ENCODE measurements around the gene TM7SF2.

Gene TM7SF2

DNA sequence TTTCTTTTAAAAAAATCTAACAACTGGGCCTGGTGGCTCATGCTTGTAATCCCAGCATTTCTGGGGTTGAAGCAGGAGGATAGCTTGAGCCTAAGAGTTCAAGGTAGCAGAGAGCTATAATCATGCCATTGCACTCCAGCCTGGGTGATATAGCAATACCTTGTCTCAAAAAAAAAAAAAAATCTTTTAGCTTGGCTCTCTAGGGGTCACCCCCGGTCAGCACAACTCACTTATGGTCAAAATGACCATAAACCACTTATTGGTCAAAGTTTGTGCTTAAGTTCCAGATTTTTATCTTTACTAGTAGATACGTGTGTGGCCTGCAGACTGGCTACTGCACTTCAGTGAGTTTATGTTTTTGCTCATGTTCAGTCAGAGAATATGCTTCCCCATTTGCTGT lies 52.0 kb downstream of the TM7SF2 start:
- no peak for DNase-seq
